Prostate gland (tissue), 2 donors: Measurements from ENCODE around the gene NHSL2.

Experiments used
- CTCF ChIP-seq, 4 experiments: fragments of 200-600 bp in 2 of 4; fragments of 450-650 bp in 2 of 4; sonication (generic) in 2 of 4; IDR thresholded peaks; 1 replicate in 3 of 4; 2 replicates in 1 of 4; pipeline ENCODE4 v1.5.1; 2016 to 2019; ENCODE audit warnings: antibody characterized with exemption in 4 of 4, mild to moderate bottlenecking in 2 of 4, moderate library complexity in 2 of 4
- POLR2A ChIP-seq: fragments of 450-650 bp; IDR thresholded peaks from one replicate; pipeline ENCODE4 v1.6.1; 2016; ENCODE audit warnings: antibody characterized with exemption, mild to moderate bottlenecking

GRCh38 chrX:72110051-72110875, 199.6 kb downstream of the NHSL2 start:
- no peak for TF ChIP-seq POLR2A
- no peak for TF ChIP-seq CTCF (IDR thresholded peaks at IDR 0.05)
